Transverse colon (tissue), 4 donors: ENCODE data around the gene PRDM1. TPM values are rescaled to one million over a fixed set of nuclear protein-coding genes. Genes with fewer than 3 reads are reported as not detected.

Experiments
- DNase-seq: peaks from one replicate; pipeline ENCODE4 v3.0.0-alpha.2; 2019
- H3K27ac ChIP-seq, 4 donors: fragments of 200-600 bp; sonication (generic); 2 replicates each; pipeline ENCODE4 v1.5.1; 2016 to 2018; ENCODE audit warnings: inconsistent platforms in 4 of 4
- H3K27me3 ChIP-seq: fragments of 200-600 bp; sonication (generic); 2 replicates; pipeline ENCODE4 v1.5.1; 2017; ENCODE audit warnings: inconsistent platforms
- H3K36me3 ChIP-seq, 4 donors: fragments of 200-600 bp; sonication (generic); 2 replicates each; pipeline ENCODE4 v1.5.1; 2017 to 2019; ENCODE audit warnings: inconsistent platforms in 4 of 4
- H3K4me1 ChIP-seq, 4 donors: fragments of 200-600 bp; sonication (generic); 2 replicates each; pipeline ENCODE4 v1.5.1; 2017 to 2020; ENCODE audit warnings: inconsistent platforms in 4 of 4
- H3K4me3 ChIP-seq, 4 donors: fragments of 200-600 bp; sonication (generic); 1 replicate in 1 of 4; 2 replicates in 3 of 4; pipeline versions ENCODE4 v1.5.1 to v1.6.1; 2017 to 2019; ENCODE audit warnings: inconsistent platforms in 4 of 4
- H3K9me3 ChIP-seq, 2 donors: fragments of 200-600 bp; sonication (generic); 2 replicates each; pipeline ENCODE4 v1.5.1; 2017 to 2019; ENCODE audit warnings: inconsistent platforms in 2 of 2
- CTCF ChIP-seq, 5 experiments: fragments of 200-600 bp in 3 of 5; fragments of 450-650 bp in 2 of 5; sonication (generic) in 3 of 5; IDR thresholded peaks; 1 replicate in 2 of 5; 2 replicates in 3 of 5; pipeline ENCODE4 v1.5.1; 2016 to 2017; ENCODE audit warnings: antibody characterized with exemption in 5 of 5, inconsistent platforms in 3 of 5, mild to moderate bottlenecking in 2 of 5, moderate library complexity in 1 of 5
- EP300 ChIP-seq: sonication (generic); formaldehyde crosslinking; IDR thresholded peaks from one replicate; pipeline ENCODE4 v1.6.1; 2017; ENCODE audit warnings: antibody characterized with exemption, low read depth
- POLR2A ChIP-seq: fragments of 450-650 bp; IDR thresholded peaks from one replicate; pipeline ENCODE4 v1.6.1; 2016; ENCODE audit warnings: antibody characterized with exemption, mild to moderate bottlenecking, moderate library complexity
- POLR2AphosphoS5 ChIP-seq, 3 donors: sonication (generic); formaldehyde crosslinking; IDR thresholded peaks; one replicate each; pipeline ENCODE4 v1.6.1; 2016; ENCODE audit warnings: antibody characterized with exemption in 3 of 3
- WGBS, 2 donors: methylation state at CpG; one replicate each; pipeline ENCODE4 v1.1.5; 2018; ENCODE audit warnings: low coverage in 1 of 2; 5-methylcytosine and 5-hydroxymethylcytosine counted together
- in situ Hi-C, 4 donors: fragments of 200-750 bp; cut with MboI; loops; one replicate each; pipeline versions ENCODE4 v1.15.0 to v1.15.1; 2017; ENCODE audit warnings: low sequenced_read_pairs in 3 of 4, low pct_ligation_motif_present in 1 of 4, low pct_unique_long_range_greater_than_20kb in 1 of 4
- intact Hi-C: fragments of 100-400 bp; cut with DNase I; formaldehyde crosslinking; loops from one replicate; pipeline ENCODE4 v1.15.1; 2023; ENCODE audit warnings: low total_unique reads
- total RNA-seq, 4 donors: library from RNA; depleted of rRNA; stranded (reverse); fragments of >200 nt; gene quantifications; one replicate each; pipeline ENCODE4 v1.1.0, GENCODE V29; 2016

Gene PRDM1
- total RNA-seq, 4 donors from 2014 or later = 2.4 to 32.4 (median 18.6) TPM

GRCh38 chr6:106076139-106076538, 10.0 kb upstream of the PRDM1 start:
- Histone ChIP-seq H3K27ac (no peak overlapping the region), H3K9me3 (no peaks in the 10 kb centered on the region), H3K36me3 (no peaks in the 10 kb centered on the region), H3K4me3 (no peak overlapping the region), H3K4me1 (no peaks in the 10 kb centered on the region), H3K27me3 (peaks cover 4% of the 10 kb centered on the region)
- TF ChIP-seq POLR2AphosphoS5 (IDR thresholded peaks at IDR 0.05) (no peak), EP300 (no peak), POLR2A (no peak), CTCF (IDR thresholded peaks at IDR 0.05) (no peak)
- intact Hi-C loops = no loop called here
- in situ Hi-C loops = loop anchor here in 1 of 4 donors (25.0 kb wide), 1 partner anchor 589 kb away; no protein-coding TSS in a partner anchor
- no peak for DNase-seq
- 56 to 91% methylated on average over 1 to 3 of the region's 3 CpGs for WGBS, 2 donors

- H3K27ac ChIP-seq = no peak overlapping the region
- H3K36me3 ChIP-seq = no peaks in the 10 kb centered on the region
- no peaks in the 10 kb centered on the region for H3K9me3 ChIP-seq
- 94% methylated on average over 3 of the region's 3 CpGs; no CpG with 5 or more reads in 1 of the 2 donors for WGBS, 2 donors
- intact Hi-C loops = no loop called here
- H3K27me3 ChIP-seq = peaks cover 8% of the 10 kb centered on the region
- no peak for DNase-seq
- no peaks in the 10 kb centered on the region for H3K4me1 ChIP-seq
- TF ChIP-seq EP300 (no peak), POLR2A (no peak), CTCF (IDR thresholded peaks at IDR 0.05) (no peak), POLR2AphosphoS5 (IDR thresholded peaks at IDR 0.05) (no peak)
- in situ Hi-C loops = loop anchor here in 1 of 4 donors (25.0 kb wide), 1 partner anchor 590 kb away; no protein-coding TSS in a partner anchor
- no peak overlapping the region for H3K4me3 ChIP-seq
Measured at GRCh38 chr6:106077170-106077569, 9.0 kb upstream of the PRDM1 start.

- Histone ChIP-seq H3K27ac (no peak overlapping the region), H3K36me3 (no peaks in the 10 kb centered on the region), H3K27me3 (peaks cover 8% of the 10 kb centered on the region), H3K4me1 (no peaks in the 10 kb centered on the region), H3K4me3 (no peak overlapping the region), H3K9me3 (no peaks in the 10 kb centered on the region)
- in situ Hi-C loops (loop anchor here in 1 of 4 donors (25.0 kb wide), 1 partner anchor 591 kb away; no protein-coding TSS in a partner anchor), intact Hi-C loops (no loop called here)
- TF ChIP-seq POLR2AphosphoS5 (IDR thresholded peaks at IDR 0.05) = no peak
- no peak for TF ChIP-seq CTCF (IDR thresholded peaks at IDR 0.05)
- no peak for TF ChIP-seq POLR2A
- no peak for TF ChIP-seq EP300
- 31 to 59% methylated on average over 2 to 5 of the region's 5 CpGs for WGBS, 2 donors
- DNase-seq = no peak
Measured at GRCh38 chr6:106077881-106078280, 8.3 kb upstream of the PRDM1 start.

GRCh38 chr6:106079961-106080762, 6.0 kb upstream of the PRDM1 start:
- no peak overlapping the region for H3K4me3 ChIP-seq
- 70 to 92% methylated on average over 4 to 8 of the region's 8 CpGs for WGBS, 2 donors
- intact Hi-C loops (no loop called here), in situ Hi-C loops (loop anchor here in 1 of 4 donors (25.0 kb wide), 1 partner anchor 593 kb away; no protein-coding TSS in a partner anchor)
- peaks cover 0 to 6% (median 2%) of the 10 kb centered on the region in 4 donors for H3K4me1 ChIP-seq
- peaks cover 8% of the 10 kb centered on the region for H3K27me3 ChIP-seq
- H3K9me3 ChIP-seq = no peaks in the 10 kb centered on the region
- no peak overlapping the region for H3K27ac ChIP-seq
- no peaks in the 10 kb centered on the region for H3K36me3 ChIP-seq
- no peak for DNase-seq
- no peak for TF ChIP-seq EP300
- TF ChIP-seq POLR2A = no peak
